K562 (cell line): ENCODE data around the gene ANKRD13B. TPM values are rescaled to one million over a fixed set of nuclear protein-coding genes. Genes with fewer than 3 reads are reported as not detected.

Source experiments
- ADNP ChIP-seq: fragments of 200-800 bp; sonication (Bioruptor generic); IDR thresholded peaks from 2 replicates; pipeline ENCODE4 v1.6.1; 2016; ENCODE audit warnings: missing genetic modification characterization, missing compliant biosample characterization
- ARHGAP35 ChIP-seq: fragments of 450-650 bp; IDR thresholded peaks from 2 replicates; pipeline ENCODE4 v1.6.1; 2018; ENCODE audit not compliant: partially characterized antibody
- FOXK1 ChIP-seq: sonication (generic); formaldehyde crosslinking; IDR thresholded peaks from 2 replicates; pipeline ENCODE4 v1.8.0; 2022; ENCODE audit warnings: missing genetic modification reagents, mild to moderate bottlenecking, borderline replicate concordance
- HNRNPUL1 ChIP-seq: fragments of 200-400 bp; formaldehyde crosslinking; IDR thresholded peaks from 2 replicates; pipeline ENCODE4 v1.6.1; 2017; ENCODE audit warnings: low read length
- NBN ChIP-seq: fragments of 450-650 bp; IDR thresholded peaks from 2 replicates; pipeline ENCODE4 v1.6.1; 2016; ENCODE audit warnings: low read depth, mild to moderate bottlenecking
- PCBP1 ChIP-seq: fragments of 200-400 bp; formaldehyde crosslinking; IDR thresholded peaks from 2 replicates; pipeline ENCODE4 v1.6.1; 2018; ENCODE audit warnings: mild to moderate bottlenecking, low read depth, low read length; ENCODE audit not compliant: poor library complexity, severe bottlenecking
- PPARD ChIP-seq: fragments of 250-450 bp; sonication (Bioruptor Pico); IDR thresholded peaks from 2 replicates; pipeline ENCODE4 v1.8.0; 2022; ENCODE audit warnings: inconsistent platforms, mild to moderate bottlenecking, moderate library complexity
- RBM14 ChIP-seq: fragments of 200-400 bp; formaldehyde crosslinking; IDR thresholded peaks from 2 replicates; pipeline ENCODE4 v1.6.1; 2018; ENCODE audit warnings: low read depth, mild to moderate bottlenecking, low read length, moderate library complexity, borderline replicate concordance; ENCODE audit not compliant: insufficient read depth
- RBM15 ChIP-seq: fragments of 200-400 bp; formaldehyde crosslinking; IDR thresholded peaks from 2 replicates; pipeline ENCODE4 v1.6.1; 2018; ENCODE audit warnings: mild to moderate bottlenecking, low read length, moderate library complexity; ENCODE audit not compliant: insufficient read depth
- SOX6 ChIP-seq: fragments of 450-650 bp; IDR thresholded peaks from 2 replicates; pipeline ENCODE4 v1.6.1; 2014; ENCODE audit warnings: mild to moderate bottlenecking
- TEAD2 ChIP-seq: fragments of 450-650 bp; IDR thresholded peaks from 2 replicates; pipeline ENCODE4 v1.6.1; 2016; ENCODE audit warnings: missing genetic modification characterization, control low read depth, missing compliant biosample characterization
- ZBTB7A ChIP-seq: IDR thresholded peaks from 2 replicates; pipeline ENCODE4 v1.6.1; 2011; ENCODE audit warnings: low read depth, mild to moderate bottlenecking, low read length, moderate library complexity, borderline replicate concordance; ENCODE audit not compliant: control insufficient read depth
- ZNF436 ChIP-seq: fragments of 250-450, 450-650 bp; sonication (Bioruptor Pico); formaldehyde crosslinking; IDR thresholded peaks from 2 replicates; pipeline ENCODE4 v1.7.0; 2020; ENCODE audit warnings: mild to moderate bottlenecking
- ZNF551 ChIP-seq: fragments of 250-450 bp; sonication (Bioruptor Pico); IDR thresholded peaks from 2 replicates; pipeline ENCODE4 v1.5.0; 2021; ENCODE audit warnings: mild to moderate bottlenecking, moderate library complexity
- ZNF766 ChIP-seq: fragments of 200-800 bp; sonication (Bioruptor generic); conservative IDR thresholded peaks from 2 replicates; pipeline ENCODE4 v1.6.1; 2016; ENCODE audit warnings: missing genetic modification characterization, missing compliant biosample characterization
- polyA plus RNA-seq, 8 experiments: library from polyadenylated mRNA; depleted of rRNA in 4 of 8; stranded (reverse) in 5 of 8; unstranded in 3 of 8; fragments of >200 nt; fragmentation: Nextera tagmentation in 2 of 8; fragmentation: Illumina TruSeq in 1 of 8; extraction: Ambion mirVana in 2 of 8; extraction: Trizol in 1 of 8; gene quantifications; 2 replicates each; pipeline versions ENCODE4 v1.2.1 to v1.2.3, GENCODE V29; 2011 to 2014; ENCODE audit warnings: inconsistent platforms in 1 of 8, missing spikeins in 1 of 8
- total RNA-seq, 7 experiments: library from RNA; depleted of rRNA in 6 of 7; stranded (reverse); fragments of >200 nt in 6 of 7; fragmentation: Illumina TruSeq in 2 of 7; extraction: Trizol in 2 of 7; gene quantifications; 2 replicates each; pipeline versions ENCODE4 v1.2.1 to v1.2.3, GENCODE V29; 2011 to 2021; ENCODE audit warnings: low replicate concordance in 1 of 7
- TF ChIP-seq, protein P1 (sequence below): sonication (generic); formaldehyde crosslinking; IDR thresholded peaks from 2 replicates; pipeline ENCODE4 v1.8.1; 2023; ENCODE audit warnings: missing genetic modification reagents, mild to moderate bottlenecking, borderline replicate concordance
- TF ChIP-seq, protein P2 (sequence below): sonication (generic); formaldehyde crosslinking; IDR thresholded peaks from 2 replicates; pipeline ENCODE4 v1.9.0; 2022; ENCODE audit warnings: mild to moderate bottlenecking, missing genetic modification reagents
- TF ChIP-seq, protein P3 (sequence below): fragments of 250-450 bp; sonication (Bioruptor Pico); IDR thresholded peaks from 2 replicates; pipeline ENCODE4 v1.4.0; 2020; ENCODE audit warnings: mild to moderate bottlenecking, moderate library complexity

The ANKRD13B gene
- total and polyA plus RNA-seq, 9 of the 15 experiments (the other 6 are each of a cell fraction or from before 2014, with no cell fraction given) = 0.15 to 28.1 (median 4.6) TPM

DNA sequence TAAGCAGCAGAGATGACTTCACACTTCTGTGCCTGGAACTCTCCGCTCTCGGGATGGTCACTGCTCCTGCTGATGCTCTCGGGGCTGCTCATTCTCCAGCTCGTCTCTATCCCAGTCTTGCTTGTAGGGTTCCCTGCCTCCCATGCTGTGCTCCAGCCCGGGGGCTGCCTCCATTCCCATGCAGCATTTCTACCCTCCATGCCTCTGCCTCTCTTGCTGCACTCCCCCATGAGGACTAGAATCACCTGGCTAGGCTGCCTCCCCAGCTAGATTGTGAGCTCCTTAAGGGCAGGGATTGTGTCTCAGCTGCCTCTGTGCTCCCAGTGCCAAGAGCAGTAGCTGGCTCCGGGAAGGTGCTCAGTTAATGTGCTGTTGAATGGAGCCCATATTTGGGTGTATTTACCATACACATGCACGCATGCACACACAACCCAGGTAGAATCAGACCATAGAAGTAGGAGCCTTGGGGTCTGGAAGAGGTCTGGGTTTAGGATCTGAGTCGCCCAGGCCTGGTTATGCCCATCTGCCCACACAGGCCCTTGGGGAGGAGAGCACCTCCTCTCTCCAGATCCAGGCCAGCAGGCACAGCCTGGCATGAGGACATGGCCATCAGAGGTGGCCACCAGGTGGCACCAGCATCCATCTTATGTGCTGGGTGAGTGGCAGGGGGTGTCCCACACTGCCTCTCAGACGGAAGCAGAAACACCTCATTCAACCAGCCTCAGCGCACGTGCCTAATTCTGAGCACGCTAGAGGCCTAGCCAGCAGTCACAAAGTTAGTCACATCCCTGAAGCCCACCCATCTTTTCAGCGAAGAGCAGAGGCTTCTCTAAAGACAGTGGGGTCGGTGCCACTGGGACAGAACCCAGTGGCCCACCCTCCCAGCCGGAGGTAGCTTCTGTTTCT, 12.8 kb upstream of the ANKRD13B start (continued):
- TF ChIP-seq, protein P1, sequence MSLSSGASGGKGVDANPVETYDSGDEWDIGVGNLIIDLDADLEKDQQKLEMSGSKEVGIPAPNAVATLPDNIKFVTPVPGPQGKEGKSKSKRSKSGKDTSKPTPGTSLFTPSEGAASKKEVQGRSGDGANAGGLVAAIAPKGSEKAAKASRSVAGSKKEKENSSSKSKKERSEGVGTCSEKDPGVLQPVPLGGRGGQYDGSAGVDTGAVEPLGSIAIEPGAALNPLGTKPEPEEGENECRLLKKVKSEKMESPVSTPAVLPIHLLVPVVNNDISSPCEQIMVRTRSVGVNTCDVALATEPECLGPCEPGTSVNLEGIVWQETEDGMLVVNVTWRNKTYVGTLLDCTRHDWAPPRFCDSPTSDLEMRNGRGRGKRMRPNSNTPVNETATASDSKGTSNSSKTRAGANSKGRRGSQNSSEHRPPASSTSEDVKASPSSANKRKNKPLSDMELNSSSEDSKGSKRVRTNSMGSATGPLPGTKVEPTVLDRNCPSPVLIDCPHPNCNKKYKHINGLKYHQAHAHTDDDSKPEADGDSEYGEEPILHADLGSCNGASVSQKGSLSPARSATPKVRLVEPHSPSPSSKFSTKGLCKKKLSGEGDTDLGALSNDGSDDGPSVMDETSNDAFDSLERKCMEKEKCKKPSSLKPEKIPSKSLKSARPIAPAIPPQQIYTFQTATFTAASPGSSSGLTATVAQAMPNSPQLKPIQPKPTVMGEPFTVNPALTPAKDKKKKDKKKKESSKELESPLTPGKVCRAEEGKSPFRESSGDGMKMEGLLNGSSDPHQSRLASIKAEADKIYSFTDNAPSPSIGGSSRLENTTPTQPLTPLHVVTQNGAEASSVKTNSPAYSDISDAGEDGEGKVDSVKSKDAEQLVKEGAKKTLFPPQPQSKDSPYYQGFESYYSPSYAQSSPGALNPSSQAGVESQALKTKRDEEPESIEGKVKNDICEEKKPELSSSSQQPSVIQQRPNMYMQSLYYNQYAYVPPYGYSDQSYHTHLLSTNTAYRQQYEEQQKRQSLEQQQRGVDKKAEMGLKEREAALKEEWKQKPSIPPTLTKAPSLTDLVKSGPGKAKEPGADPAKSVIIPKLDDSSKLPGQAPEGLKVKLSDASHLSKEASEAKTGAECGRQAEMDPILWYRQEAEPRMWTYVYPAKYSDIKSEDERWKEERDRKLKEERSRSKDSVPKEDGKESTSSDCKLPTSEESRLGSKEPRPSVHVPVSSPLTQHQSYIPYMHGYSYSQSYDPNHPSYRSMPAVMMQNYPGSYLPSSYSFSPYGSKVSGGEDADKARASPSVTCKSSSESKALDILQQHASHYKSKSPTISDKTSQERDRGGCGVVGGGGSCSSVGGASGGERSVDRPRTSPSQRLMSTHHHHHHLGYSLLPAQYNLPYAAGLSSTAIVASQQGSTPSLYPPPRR (CRISPR knock-in tag) = no peak
- no peak for TF ChIP-seq PCBP1
- TF ChIP-seq ARHGAP35 = no peak
- TF ChIP-seq SOX6 = no peak
- no peak for TF ChIP-seq ZBTB7A
- no peak for TF ChIP-seq ADNP (tag)
- TF ChIP-seq, protein P2, sequence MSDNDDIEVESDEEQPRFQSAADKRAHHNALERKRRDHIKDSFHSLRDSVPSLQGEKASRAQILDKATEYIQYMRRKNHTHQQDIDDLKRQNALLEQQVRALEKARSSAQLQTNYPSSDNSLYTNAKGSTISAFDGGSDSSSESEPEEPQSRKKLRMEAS (CRISPR knock-in tag) = 0 out of 2 replicates have a peak, but pooled peaks have one; percentile 24
- no peak for TF ChIP-seq HNRNPUL1
- TF ChIP-seq PPARD (CRISPR knock-in tag) = no peak
- TF ChIP-seq NBN = no peak
- no peak for TF ChIP-seq FOXK1
- TF ChIP-seq ZNF436 (CRISPR knock-in tag) = no peak
- TF ChIP-seq ZNF551 (CRISPR knock-in tag) = no peak
- TF ChIP-seq, protein P3, sequence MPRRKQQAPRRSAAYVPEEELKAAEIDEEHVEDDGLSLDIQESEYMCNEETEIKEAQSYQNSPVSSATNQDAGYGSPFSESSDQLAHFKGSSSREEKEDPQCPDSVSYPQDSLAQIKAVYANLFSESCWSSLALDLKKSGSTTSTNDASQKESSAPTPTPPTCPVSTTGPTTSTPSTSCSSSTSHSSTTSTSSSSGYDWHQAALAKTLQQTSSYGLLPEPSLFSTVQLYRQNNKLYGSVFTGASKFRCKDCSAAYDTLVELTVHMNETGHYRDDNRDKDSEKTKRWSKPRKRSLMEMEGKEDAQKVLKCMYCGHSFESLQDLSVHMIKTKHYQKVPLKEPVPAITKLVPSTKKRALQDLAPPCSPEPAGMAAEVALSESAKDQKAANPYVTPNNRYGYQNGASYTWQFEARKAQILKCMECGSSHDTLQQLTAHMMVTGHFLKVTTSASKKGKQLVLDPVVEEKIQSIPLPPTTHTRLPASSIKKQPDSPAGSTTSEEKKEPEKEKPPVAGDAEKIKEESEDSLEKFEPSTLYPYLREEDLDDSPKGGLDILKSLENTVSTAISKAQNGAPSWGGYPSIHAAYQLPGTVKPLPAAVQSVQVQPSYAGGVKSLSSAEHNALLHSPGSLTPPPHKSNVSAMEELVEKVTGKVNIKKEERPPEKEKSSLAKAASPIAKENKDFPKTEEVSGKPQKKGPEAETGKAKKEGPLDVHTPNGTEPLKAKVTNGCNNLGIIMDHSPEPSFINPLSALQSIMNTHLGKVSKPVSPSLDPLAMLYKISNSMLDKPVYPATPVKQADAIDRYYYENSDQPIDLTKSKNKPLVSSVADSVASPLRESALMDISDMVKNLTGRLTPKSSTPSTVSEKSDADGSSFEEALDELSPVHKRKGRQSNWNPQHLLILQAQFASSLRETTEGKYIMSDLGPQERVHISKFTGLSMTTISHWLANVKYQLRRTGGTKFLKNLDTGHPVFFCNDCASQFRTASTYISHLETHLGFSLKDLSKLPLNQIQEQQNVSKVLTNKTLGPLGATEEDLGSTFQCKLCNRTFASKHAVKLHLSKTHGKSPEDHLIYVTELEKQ (CRISPR knock-in tag) = no peak
- no peak for TF ChIP-seq RBM15
- no peak for TF ChIP-seq TEAD2 (tag)
- no peak for TF ChIP-seq ZNF766
- no peak for TF ChIP-seq RBM14
